NOMO-1 treated with dmso at 0.1 percent for 144 hours (cell line): ENCODE data around the gene CHKB.
"Not testable (repeated sequence)": the region's sequence is repeated elsewhere in the genome, so short reads cannot be mapped to it uniquely, and the experiment has no call there.

ENCODE experiments used
- DNase-seq: peaks from one replicate; lab custom pipeline; 2025; ENCODE audit not compliant: unreplicated experiment; lab: John Stamatoyannopoulos, UW

Gene CHKB

GRCh38 chr22:50612528-50613221 lies 30.0 kb upstream of the CHKB start:
- DNase-seq: no peak

GRCh38 chr22:50612168-50612527 lies 29.5 kb upstream of the CHKB start:
- DNase-seq: no peak

- DNase-seq: no peak
Measured at GRCh38 chr22:50611341-50612060, 28.9 kb upstream of the CHKB start.

GRCh38 chr22:50610581-50610980 lies 27.9 kb upstream of the CHKB start:
- DNase-seq: no peak

GRCh38 chr22:50610041-50610451 lies 27.4 kb upstream of the CHKB start:
- DNase-seq: no peak

GRCh38 chr22:50609599-50609998 lies 26.9 kb upstream of the CHKB start:
- no peak for DNase-seq

- no peak for DNase-seq
Measured at GRCh38 chr22:50608996-50609395, 26.3 kb upstream of the CHKB start.

- DNase-seq: not testable (repeated sequence)
Measured at GRCh38 chr22:50608058-50608840, 25.6 kb upstream of the CHKB start.

GRCh38 chr22:50607659-50608020 lies 25.0 kb upstream of the CHKB start:
- DNase-seq: no peak

- DNase-seq: no peak
Measured at GRCh38 chr22:50606946-50607658, 24.5 kb upstream of the CHKB start.

- DNase-seq: no peak
Measured at GRCh38 chr22:50606165-50606945, 23.7 kb upstream of the CHKB start.

GRCh38 chr22:50605613-50606074 lies 23.0 kb upstream of the CHKB start:
- no peak for DNase-seq

- no peak for DNase-seq
Measured at GRCh38 chr22:50605002-50605612, 22.5 kb upstream of the CHKB start.

GRCh38 chr22:50604256-50605001 lies 21.8 kb upstream of the CHKB start:
- DNase-seq: no peak

GRCh38 chr22:50603511-50604255 lies 21.0 kb upstream of the CHKB start:
- no peak for DNase-seq

- DNase-seq: no peak
Measured at GRCh38 chr22:50602338-50602700, 19.7 kb upstream of the CHKB start.

- DNase-seq: no peak
Measured at GRCh38 chr22:50601669-50602337, 19.2 kb upstream of the CHKB start.

- DNase-seq: no peak
Measured at GRCh38 chr22:50600967-50601668, 18.5 kb upstream of the CHKB start.
